T follicular helper cell (primary cell): ENCODE measurements around the gene PRDM16.
"Not testable (repeated sequence)": the region's sequence is repeated elsewhere in the genome, so short reads cannot be mapped to it uniquely, and the experiment has no call there.

ENCODE experiments used
- DNase-seq: peaks from one replicate; pipeline ENCODE4 v3.0.0-alpha.2; 2020; ENCODE audit warnings: low read depth

Gene PRDM16

DNA sequence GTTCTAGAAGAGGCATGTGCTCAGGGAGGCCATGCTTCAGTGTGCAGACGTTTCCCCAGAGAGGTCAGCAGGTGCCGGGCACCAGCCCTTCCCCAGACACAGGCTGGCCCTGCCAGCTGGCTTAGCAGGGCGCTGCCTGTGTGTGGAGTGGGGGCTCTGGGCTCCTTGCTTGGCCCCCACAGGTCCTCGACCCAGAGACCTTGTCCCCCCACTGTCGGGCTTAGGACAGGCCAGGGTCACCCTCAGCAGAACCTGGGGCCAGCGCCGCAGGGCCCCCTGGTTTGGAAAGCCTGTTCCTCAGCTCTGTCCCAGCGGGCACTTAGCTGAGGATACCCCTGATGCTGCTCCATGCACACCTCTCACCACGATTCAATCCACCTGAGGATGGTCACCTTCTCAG is 213.2 kb downstream of the PRDM16 start:
- DNase-seq, result no peak

DNA sequence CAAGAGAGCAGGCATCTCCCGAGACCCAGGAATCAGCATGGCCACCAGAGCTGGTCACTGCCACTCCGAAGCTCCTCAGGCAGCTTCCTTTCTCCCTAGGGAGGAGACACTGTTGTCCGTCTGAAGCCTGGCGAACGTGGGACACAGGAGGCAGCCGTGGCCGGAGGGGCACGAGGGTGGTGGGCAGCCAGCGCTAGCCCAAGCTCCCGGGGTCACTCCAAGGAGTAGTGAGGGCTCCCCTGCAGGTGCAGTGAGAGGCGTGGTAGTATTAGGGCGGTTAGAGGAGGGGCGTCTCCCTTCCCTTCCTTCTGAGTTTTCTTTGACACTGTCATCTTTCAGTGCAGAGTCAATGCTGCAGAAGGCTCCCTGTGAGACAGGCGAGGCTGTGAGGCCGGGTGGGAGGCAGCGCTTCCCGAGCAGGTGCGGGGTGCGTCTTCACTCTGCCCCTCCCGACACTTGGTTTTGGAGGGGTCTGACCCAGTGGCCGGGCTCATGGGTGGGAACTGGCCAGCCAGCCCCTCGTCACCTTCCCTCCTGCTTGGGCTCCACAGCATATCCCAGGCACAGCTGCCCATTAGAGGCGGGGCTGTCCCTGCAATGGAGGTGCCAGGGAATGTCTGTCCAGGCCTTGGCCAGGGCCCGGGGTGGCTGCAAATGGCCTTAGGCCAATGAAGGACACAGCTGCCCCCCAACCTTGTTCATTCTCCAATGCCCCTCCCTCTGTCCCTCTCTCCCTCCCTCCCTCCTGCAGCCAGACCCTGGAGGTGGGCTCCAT is 213.8 kb downstream of the PRDM16 start:
- DNase-seq, result no peak

DNA sequence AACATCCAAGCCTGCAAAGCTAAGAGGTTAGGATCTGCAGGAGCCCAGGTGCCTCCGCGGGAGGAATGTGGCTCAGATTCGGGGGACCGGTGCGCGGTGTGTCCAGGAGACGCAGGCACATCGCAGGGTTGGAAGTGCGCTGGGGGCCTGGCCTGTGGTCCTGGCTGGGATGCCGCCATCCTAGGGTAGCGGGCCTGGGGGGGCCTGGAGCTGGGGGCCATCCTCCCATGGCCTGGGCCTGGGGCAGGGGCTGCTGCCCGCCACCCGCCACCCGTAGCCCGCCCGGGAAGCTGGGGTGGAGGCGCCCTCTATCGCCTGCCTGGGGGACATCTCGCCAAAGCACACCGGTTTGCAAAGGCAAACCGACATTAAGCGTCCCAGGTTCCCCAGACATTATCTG is 214.8 kb downstream of the PRDM16 start:
- no peak for DNase-seq

DNA sequence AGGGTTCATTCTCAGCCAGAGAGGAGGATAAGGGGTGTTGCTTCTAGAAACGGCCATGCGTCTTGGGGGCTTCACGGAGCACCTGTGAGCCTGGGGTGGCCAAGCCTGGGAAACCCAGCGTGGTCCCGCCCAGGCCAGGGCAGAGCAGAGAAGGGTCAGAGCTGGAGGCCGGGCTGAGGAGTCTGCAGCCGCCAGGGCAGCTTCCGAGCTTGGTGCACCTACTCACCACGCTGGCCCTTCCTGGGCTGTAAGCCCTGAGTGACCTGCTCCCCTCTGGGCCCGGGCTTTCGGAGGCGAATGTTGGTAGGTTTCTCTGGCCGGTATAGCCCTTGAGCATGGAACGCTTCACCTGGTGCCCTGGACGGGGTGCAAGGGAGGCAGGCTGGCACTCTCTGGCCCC is 215.7 kb downstream of the PRDM16 start:
- DNase-seq, result no peak

DNA sequence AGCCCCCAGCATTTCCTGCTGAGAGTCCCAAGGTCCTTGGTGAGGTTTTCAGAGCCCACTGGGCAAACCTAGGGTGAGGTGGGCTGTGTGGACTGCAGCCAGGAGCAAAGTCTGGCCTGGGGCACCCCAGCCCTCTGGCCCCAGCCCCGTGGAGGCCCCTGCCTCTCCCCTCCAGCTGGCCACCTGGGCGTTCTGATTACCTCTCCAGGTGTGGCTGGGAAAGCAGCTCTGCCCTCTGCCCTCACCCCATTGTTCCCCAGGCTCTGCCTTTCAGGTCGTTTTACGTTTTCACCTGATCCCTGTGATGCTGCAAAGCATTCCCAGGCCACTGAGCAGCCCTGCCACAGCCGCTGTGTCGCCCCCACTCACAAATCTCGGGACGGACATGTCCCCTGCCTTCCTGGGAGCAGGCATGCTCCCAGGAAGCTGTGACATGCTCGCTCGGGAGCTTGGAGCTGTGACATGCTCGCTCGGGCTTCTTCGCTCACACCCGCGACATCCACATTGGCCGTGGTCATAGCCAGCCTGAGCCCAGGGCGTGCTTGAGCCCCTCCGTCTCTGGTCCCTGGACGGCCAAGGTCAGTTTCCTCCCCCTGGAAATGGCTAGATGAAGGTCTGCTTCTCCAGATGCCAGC is 216.2 kb downstream of the PRDM16 start:
- DNase-seq, result no peak

DNA sequence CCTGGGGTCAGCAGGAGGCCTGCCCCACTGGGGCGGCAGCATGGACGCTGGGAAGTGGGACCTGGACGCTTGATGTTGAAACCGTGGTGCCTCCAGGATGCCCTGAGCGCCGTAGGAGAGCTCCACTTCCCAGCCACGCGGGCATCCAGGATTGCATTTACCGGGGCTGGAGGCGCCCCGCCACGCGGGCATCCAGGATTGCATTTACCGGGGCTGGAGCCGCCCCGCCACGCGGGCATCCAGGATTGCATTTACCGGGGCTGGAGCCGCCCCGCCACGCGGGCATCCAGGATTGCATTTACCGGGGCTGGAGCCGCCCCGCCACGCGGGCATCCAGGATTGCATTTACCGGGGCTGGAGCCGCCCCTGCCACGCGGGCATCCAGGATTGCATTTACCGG is 218.1 kb downstream of the PRDM16 start:
- not testable (repeated sequence) for DNase-seq

DNA sequence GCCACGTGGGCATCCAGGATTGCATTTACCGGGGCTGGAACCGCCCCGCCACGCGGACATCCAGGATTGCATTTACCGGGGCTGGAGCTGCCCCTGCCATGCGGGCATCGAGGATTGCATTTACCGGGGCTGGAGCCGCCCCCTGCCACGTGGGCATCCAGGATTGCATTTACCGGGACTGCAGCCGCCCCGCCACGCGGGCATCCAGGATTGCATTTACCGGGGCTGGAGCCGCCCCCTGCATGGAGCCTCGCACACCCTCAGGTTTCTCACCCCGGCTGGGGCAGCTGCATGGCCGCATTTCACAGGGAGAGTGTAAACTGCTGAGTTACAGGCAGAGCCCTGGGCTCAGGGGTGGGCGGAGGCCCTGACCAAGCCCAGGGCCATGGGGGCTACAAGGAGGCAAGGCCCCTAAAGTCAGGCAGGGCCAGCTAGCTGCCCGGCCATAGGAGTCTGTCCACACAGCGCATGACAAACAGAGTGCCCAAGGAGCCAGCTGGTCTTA is 218.7 kb downstream of the PRDM16 start:
- no peak for DNase-seq

DNA sequence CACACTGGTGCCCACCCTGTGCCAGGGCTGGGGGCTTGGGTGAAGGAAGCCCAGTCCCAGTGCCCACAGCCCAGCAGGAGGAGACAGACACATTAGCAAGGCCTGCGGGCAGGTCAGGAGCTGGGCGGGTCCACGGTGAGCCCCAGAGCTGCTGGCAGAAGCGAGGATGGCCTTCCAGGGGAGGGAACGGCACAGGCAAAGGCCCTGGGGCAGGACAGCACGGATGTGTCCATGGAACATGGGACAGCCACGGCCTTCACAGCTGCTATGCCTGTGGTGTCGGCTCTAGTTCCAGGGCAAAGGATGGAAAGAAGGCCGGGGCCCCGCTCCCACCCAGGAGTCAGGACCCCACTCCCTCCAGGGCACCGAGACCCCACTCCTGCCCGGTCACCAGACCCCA is 220.5 kb downstream of the PRDM16 start:
- DNase-seq, result no peak

DNA sequence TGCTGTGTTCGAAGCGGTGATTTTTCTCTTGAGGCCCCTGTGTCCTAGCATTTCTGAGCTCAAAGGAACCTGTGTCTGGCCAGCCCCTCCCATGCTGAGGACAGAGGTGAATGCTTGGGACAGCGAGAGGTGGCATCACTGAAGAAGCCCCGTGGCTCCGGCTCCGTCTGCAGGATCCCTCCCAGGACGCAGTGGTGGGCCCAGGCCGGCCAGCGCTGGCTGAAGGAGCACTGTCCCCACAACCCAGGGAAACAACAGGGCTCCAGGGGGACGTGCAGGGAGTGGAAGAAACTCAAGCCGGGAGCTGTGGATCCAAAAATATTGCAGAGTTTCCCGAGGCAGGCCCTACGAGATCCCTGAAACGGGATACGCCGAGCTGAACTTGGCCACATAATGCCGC is 221.4 kb downstream of the PRDM16 start:
- no peak for DNase-seq

DNA sequence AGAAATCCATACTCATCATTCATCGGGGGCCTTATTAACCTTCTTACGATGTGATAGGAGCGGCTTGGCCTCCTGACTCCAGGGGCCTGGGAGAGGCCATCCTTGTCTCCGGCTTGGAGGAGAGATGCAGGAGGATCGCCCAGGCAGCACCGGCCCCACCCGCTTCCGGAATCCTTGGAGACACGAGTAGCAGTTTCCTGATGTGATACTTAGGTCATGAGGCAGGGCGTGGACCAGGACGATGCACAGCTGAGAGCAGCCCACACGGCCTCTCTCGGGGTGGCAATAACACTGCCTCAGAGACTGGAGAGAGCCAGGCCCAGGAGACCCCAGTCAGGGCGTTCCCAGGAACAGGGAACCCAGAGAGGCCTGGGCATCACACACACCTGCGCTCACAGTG is 221.9 kb downstream of the PRDM16 start:
- no peak for DNase-seq

DNA sequence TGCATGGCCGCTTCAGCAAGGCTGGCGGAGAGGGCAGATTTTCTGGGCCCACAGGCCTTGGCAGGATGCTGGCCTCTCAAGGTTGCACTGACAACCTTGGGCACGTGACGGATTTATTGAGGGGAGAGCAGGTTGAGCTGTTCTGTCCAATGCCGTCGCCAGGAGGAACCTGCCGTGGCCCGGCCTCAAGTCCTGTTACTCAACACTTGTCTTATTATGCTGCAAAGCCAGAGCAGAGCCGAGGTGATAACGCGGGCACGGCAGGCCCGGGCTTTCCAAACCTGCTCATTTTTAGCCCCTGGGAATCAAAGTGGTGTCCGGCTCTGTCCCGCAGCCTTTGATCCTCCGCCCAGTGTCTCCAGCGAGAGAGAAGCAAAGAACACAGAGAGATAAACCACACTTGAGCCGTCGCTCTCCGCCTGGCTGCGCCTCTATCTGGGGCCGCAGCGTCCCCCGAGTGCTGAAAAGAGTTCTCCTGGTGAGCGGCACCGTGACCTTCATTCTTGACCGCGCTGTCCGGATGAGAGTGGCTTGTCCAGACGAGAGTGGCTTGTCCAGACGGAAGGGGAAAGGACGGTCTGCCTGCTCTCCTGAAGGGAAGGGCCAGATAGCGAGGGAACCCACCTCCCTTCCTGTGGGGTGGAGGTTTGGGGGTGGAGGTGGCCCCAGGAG is 223.2 kb downstream of the PRDM16 start:
- no peak for DNase-seq

DNA sequence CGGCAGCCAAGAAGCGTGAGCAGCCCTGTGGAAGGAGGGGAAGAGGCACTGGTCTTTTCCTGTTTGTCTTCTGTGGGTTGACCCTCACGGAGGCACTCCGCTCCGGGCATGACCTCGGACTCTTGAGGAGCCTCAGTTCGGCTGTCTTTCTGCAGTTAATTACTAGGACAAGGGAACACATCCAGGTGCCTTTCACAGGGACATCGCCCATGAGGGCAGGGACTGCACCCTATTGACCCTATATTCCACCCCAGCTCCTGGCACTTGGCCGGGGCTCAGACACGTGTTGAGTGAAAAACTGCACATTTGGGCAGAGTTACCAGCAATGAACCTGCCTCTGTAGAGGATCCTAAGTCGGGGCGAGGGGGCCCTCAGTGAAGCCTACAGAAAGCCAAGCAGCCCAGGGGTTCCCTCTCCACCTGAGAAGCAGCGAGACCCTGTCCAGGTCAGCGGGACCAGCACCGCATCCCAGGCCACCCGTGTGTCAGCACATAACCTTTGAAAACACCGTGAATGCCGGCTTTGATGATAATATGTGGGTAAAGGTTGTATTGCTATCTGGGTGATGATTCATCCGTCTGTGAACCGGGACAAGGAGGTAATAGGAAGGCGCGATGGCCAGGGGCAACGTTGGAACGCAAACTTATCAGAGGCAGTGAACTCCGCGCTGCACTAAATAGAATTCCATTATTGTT is 224.0 kb downstream of the PRDM16 start:
- DNase-seq, result no peak

DNA sequence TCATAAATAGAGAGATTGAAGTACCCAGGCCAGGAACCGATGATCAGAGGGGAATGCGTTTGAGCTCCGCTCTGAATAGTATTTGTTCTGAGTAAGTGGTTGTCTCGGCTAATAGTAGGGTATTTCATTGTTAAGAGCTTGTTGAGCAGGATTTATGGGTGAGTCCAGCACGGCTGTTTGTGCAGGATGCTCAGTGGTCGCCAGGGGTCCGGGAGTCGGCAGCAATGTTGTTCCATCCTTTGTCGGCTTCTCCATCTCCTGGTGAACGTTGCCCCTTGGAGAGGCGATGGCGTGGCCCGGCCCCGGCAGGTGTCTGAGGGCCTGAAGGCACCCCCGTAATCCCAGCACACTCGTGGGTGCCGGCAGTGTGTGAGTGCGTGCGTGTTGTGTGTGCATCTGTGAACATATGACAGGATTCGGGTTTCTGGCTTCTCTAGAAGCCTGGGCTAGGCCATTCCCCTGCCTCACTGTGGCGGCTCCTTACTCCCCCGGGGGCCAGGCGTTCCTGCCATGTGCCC is 224.6 kb downstream of the PRDM16 start:
- no peak for DNase-seq

DNA sequence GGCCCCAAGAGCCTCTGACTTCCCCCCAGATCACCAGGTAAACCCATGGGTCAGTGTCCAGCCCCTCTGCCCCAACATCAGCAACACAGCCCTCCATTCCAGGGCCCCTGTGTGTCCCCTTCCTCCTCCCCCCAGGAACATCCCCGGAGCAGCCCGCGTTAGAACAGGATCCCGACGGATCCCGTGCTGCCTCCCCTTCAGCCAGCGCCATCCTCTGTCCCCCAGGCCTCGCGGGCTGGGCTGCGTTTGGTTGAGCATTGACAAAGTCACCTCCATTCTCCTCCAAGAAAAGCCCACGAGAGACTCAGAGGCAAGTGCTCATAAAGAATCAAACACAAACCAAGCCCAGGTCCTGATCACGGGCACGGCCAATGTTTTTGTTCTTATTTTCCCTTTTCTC is 225.4 kb downstream of the PRDM16 start:
- no peak for DNase-seq

DNA sequence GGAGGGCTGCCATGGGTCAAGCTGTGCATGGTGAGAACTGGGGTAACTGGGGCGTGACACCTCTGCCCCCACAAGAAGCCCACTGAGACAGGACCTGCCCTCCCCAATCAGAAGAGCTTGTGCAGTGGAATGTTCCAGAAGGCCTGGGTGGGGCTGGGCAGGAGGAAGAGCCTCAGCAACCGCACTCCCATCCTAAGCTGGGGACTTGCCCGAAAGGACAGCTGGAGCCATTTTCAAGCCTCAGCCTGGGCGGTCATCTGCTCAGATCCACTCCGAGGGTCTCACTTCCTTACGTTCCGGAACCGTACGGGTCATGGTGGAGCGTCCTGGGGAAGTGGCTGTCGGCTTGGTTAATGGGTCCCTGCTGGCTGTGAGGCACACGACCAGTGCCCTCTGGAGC is 226.8 kb downstream of the PRDM16 start:
- no peak for DNase-seq

DNA sequence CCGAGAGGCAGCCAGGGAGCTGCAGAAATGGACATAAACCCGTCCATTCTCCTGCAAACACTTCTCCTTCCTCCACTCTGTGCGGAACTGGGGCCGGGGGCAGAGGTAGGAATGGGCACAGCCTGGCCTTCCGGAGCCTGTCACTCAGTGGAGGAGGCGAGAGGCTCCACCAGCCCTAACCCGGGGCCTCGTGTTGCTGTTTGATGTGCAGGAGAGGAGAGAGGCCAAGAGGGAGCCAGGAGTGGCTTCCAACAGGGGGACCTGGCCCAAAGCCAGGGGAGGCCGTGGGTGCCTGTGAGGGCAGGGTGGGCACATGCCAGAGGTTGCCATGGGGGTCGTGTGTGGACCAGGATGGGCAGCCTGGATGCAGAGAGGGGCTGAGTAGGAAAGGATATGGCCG is 227.3 kb downstream of the PRDM16 start:
- DNase-seq, result no peak

DNA sequence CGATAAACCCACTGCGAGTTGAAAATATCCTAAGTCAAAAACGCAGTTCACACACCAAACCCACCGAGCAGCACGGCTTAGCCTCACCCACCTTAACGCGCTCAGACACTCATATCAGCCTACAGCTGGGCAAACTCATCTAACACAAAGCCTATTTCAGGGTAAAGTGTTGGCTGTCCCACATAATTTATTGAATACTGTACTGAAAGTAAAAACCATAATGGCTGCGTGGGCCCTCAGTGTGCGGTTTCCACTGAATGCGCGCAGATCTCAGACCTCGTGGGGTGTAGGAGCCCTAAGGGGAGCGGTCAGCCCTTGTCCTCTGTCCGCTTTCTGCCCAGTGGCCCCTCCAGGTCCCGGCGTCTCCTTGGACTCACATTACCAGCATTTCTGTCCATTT is 227.8 kb downstream of the PRDM16 start:
- no peak for DNase-seq

DNA sequence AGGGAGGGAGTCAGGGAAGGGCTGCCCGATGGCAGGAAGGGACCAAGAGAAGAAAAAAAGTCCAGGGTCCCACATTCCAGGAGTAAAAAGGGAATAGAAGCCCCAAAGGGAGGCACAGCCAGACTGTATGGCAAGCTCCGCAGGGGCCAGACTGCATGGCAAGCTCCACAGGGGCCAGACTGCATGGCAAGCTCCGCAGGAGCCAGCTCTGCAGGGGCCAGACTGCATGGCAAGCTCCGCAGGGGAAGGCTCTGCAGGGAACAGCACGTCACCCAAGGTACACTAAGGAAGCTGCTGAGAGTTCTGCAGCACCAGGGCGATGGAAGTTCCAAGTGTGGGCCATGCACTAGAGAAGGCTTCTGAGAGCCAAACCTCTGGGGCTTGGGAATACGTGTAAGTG is 228.8 kb downstream of the PRDM16 start:
- DNase-seq, result no peak

DNA sequence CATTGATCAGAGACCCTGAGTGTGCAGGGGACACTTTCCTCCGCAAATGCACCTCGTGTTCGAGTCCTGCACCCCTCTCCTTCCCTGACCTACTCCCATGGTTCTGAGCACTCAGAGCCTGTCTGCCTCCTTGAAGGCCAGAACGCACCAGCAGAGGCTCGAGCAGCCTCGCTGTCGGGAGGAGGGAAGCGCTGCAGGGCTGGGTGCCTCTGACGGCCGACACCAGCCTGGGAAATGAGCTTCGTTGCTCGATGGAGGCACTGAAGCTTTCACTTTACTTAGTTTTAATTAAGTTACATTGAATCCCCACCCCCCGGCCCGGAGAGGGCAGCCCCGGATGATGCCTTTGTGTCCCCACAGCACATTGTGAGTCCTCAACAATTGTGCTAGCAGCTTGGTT is 229.2 kb downstream of the PRDM16 start:
- no peak for DNase-seq

DNA sequence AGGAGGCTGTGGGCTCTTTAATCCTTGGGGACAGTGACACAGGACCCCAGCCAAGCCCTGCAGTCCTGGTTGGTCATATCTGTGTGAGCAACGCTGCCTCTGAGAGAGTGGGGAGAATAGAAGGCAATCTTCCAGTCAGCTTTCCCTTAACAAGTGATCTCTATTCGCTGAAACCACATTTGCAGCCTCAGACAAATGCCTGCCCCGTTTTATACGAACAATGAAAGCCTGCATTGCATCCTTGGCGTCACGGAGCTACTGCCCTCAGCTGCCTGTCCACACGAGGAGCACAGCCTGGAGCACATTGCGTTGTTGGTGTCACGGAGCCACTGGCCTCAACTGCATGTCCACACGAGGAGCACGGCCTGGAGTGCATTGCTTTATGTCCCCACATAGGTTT is 235.2 kb downstream of the PRDM16 start:
- DNase-seq, result no peak

DNA sequence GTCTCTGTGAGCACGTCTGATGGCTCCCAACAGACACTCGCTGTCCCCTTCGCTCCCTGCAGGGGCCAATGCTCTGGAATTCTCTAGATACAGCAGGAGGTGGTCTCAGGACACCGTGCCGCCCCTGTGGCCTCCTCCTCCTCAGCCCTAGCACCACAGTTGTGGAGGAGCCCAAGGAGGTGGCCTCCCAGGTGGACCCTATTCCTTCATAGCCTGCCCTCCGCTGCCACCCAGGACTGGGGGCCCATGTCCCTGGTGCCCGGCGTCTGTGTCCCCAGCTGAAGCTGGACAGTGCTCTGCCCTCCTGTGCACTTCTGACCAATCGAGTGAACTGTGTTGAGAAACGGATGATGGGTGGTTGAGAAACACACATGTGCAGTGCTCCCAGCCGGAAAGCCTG is 235.7 kb downstream of the PRDM16 start:
- DNase-seq, result no peak

DNA sequence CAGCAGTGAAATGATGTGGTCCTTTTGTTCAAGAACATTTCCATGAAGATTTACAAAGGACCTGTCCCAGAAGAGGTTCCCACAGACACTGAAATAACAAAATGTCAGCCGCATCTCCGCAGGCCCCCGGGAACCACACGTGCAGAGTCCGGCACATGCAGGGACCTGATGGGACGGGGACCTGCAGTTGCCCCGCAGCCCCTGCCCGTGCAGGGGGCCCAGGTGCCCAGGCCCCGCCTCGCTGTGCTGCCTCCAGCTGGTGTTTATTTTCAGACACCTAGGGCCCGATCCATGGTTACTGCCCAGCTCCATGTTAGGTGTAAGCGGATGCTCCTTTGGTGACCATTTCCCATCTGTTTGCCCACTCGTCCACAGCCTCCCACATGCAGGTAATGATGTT is 236.2 kb downstream of the PRDM16 start:
- no peak for DNase-seq
